ENCODE measurements around the gene GABBR2.

DNA sequence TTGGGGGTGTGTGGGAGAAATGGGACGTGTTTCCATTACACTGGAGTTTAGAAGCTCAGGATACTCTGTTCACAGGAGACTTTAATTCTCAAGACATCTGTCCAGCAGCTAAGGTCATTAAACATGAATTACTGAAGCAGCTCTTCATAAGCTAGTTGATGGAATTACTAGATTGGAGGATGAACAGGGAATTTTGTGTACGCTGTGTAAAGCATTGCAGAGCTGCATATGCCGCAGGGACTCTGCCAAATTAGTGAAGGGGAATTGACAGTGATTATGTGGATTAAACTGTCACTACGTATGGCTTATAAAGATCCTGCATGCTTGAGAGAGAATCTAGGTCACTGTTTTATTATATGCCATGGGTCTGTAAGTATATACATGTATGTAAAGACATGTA lies 275.8 kb downstream of the GABBR2 start:
- TF ChIP-seq, protein P1, sequence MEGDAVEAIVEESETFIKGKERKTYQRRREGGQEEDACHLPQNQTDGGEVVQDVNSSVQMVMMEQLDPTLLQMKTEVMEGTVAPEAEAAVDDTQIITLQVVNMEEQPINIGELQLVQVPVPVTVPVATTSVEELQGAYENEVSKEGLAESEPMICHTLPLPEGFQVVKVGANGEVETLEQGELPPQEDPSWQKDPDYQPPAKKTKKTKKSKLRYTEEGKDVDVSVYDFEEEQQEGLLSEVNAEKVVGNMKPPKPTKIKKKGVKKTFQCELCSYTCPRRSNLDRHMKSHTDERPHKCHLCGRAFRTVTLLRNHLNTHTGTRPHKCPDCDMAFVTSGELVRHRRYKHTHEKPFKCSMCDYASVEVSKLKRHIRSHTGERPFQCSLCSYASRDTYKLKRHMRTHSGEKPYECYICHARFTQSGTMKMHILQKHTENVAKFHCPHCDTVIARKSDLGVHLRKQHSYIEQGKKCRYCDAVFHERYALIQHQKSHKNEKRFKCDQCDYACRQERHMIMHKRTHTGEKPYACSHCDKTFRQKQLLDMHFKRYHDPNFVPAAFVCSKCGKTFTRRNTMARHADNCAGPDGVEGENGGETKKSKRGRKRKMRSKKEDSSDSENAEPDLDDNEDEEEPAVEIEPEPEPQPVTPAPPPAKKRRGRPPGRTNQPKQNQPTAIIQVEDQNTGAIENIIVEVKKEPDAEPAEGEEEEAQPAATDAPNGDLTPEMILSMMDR (IDR thresholded peaks at IDR 0.05): no peak
- no peak for TF ChIP-seq POLR2A (IDR thresholded peaks at IDR 0.05)
- no peak for TF ChIP-seq POLR2AphosphoS5 (IDR thresholded peaks at IDR 0.05)

Data from suprapubic skin (tissue), 4 donors.